ENCODE results near the gene PAQR8. TPM values are rescaled to one million over a fixed set of nuclear protein-coding genes. Genes with fewer than 3 reads are reported as not detected.

Gene PAQR8, protein sequence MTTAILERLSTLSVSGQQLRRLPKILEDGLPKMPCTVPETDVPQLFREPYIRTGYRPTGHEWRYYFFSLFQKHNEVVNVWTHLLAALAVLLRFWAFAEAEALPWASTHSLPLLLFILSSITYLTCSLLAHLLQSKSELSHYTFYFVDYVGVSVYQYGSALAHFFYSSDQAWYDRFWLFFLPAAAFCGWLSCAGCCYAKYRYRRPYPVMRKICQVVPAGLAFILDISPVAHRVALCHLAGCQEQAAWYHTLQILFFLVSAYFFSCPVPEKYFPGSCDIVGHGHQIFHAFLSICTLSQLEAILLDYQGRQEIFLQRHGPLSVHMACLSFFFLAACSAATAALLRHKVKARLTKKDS
- total RNA-seq: 4.4 and 4.7 TPM in 2 replicates

DNA sequence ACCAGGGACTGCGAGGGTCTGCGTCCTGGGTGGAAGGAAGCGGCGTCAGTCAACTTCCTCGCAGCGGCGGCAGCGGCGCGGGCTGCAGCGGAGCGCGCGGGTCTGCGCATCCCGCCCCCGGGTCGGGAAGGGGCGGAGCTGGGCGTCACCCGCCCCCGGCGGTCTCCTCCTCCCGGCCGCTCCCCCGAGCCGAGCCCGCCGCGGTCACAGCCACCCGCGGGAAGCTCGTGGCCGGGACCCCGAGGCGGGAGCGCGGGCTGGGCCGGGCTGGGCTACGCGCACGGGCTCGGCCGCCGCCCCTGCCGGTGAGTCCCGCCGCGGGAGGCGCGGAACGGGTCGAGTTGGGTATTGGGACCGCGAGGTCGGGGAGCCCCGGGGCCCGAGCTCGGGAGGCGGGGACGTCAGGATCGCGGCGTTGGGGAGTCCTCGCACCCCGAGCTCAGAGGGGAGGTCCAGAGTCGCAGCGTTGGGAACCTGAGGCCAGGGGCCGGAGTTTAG is at the start of gene PAQR8:
Gene PAQR8 (plus strand): TSS at position 207 of the 498 bp plus-strand sequence. CDS start 41,063 bp downstream, outside the sequence.
- DNase-seq (ENCODE audit: low read depth): no peak
- Histone ChIP-seq H3K27me3 (ENCODE audit: control insufficient read depth, insufficient read depth, low read length) (no peaks in the 10 kb centered on the region), H3K4me3 (ENCODE audit: low read depth, low read length) (peak within 1 kb of the TSS; percentile 73), H3K36me3 (ENCODE audit: control insufficient read depth, insufficient read depth, low read length) (no peaks in the 10 kb centered on the region)
- TF ChIP-seq, protein P1, sequence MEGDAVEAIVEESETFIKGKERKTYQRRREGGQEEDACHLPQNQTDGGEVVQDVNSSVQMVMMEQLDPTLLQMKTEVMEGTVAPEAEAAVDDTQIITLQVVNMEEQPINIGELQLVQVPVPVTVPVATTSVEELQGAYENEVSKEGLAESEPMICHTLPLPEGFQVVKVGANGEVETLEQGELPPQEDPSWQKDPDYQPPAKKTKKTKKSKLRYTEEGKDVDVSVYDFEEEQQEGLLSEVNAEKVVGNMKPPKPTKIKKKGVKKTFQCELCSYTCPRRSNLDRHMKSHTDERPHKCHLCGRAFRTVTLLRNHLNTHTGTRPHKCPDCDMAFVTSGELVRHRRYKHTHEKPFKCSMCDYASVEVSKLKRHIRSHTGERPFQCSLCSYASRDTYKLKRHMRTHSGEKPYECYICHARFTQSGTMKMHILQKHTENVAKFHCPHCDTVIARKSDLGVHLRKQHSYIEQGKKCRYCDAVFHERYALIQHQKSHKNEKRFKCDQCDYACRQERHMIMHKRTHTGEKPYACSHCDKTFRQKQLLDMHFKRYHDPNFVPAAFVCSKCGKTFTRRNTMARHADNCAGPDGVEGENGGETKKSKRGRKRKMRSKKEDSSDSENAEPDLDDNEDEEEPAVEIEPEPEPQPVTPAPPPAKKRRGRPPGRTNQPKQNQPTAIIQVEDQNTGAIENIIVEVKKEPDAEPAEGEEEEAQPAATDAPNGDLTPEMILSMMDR (IDR thresholded peaks at IDR 0.05; ENCODE audit: insufficient read depth, low read length, poor library complexity, severe bottlenecking): no peak

DNA sequence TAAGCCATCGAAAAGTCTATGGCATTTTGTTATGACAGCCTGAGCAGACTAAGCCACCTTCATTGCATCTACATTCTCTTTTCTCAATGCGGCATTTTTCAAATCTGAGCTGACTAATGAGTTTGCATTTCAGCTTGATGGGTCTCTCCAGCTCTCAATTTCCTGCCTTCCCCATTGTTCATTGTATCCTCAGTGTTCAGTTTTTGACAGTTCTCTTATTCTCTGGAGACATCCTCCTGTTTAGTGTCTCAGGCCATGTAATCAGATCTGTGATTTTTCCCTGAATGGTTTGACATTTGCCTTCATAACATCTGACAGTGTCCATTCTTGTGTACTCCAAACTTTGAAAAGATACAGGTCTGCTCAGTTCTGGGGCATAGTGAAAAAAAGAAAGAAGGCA is 49.5 kb upstream of the PAQR8 start:
- H3K4me3 ChIP-seq (ENCODE audit: low read depth, low read length): no peak overlapping the region
- no peaks in the 10 kb centered on the region for H3K36me3 ChIP-seq (ENCODE audit: control insufficient read depth, insufficient read depth, low read length)
- TF ChIP-seq, protein P1 (IDR thresholded peaks at IDR 0.05; ENCODE audit: insufficient read depth, low read length, poor library complexity, severe bottlenecking): no peak
- DNase-seq (ENCODE audit: low read depth): no peak
- no peaks in the 10 kb centered on the region for H3K27me3 ChIP-seq (ENCODE audit: control insufficient read depth, insufficient read depth, low read length)

DNA sequence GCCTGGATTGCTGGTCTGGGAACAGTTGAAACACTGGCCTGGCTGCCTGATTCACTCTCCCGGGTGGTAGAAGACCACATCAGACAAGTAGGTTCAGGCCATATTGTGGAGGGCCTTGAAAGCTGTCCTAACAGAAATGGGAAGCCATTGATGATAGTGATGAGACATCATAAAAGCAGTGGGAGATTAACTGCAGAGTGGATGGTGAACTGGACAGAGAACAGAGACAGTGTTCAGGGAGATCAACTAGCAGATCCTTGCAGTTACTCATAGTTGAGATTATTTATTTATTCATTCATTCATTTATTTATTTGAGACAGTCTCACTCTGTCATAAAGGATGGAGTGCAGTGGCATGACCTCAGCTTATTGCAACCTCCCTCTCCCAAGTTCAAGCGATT is 47.2 kb upstream of the PAQR8 start:
- Histone ChIP-seq H3K36me3 (ENCODE audit: control insufficient read depth, insufficient read depth, low read length) (no peaks in the 10 kb centered on the region), H3K27me3 (ENCODE audit: control insufficient read depth, insufficient read depth, low read length) (no peaks in the 10 kb centered on the region), H3K4me3 (ENCODE audit: low read depth, low read length) (no peak overlapping the region)
- TF ChIP-seq, protein P1 (IDR thresholded peaks at IDR 0.05; ENCODE audit: insufficient read depth, low read length, poor library complexity, severe bottlenecking): no peak
- no peak for DNase-seq (ENCODE audit: low read depth)

DNA sequence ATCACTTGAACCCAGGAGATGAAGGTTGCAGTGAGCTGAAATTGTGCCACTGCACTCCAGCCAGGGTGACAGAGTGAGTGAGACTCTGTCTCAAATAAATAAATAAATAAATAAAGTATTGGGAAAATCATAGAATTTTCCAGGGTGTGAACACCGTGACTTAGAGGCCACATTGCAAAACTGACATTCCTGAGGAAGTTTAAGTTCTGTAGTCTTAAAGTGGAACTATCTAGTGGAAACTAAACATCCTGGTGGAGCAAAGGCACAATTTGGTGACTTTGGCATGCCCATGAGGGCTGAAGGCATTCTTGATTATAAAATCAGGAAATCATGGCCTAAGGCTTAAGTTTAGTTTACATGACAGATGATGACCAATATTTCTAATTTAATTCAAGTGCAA is 44.7 kb upstream of the PAQR8 start:
- TF ChIP-seq, protein P1 (IDR thresholded peaks at IDR 0.05; ENCODE audit: insufficient read depth, low read length, poor library complexity, severe bottlenecking): no peak
- DNase-seq (ENCODE audit: low read depth): no peak
- Histone ChIP-seq H3K36me3 (ENCODE audit: control insufficient read depth, insufficient read depth, low read length) (no peaks in the 10 kb centered on the region), H3K27me3 (ENCODE audit: control insufficient read depth, insufficient read depth, low read length) (no peaks in the 10 kb centered on the region), H3K4me3 (ENCODE audit: low read depth, low read length) (no peak overlapping the region)

DNA sequence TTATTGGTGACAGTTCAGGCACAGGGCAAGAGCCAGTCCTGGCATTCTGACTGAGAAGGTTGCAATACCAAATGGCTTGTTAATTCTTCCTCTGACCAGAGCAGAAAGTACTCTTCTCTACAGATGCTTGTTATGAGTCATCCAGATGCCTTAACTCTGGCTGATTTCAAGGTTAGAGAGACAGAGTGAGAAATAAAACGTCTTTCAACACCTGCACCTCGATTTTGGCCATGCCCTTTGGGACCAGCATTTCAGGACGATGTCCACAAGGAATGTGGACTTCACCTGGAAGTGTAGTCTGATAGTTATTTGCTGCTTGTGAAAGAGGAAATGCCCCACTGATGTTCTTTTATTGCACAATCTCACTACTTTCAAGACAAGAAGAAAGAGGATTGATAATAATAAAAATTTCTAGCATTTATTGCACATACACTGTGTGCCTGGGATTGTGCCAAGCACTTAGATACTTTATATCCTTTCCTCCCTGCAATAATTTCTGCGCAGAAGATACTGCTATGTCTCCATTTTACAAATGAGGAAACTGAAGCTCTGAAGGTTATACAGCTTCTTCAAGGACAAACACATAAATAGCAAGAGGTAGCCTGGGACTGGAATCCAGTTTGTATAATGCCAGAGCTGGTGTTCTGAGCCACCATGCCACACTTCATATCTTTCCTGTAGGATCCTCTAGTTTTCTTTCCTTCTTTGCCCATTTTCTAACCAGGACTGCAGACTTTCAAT is 43.9 kb upstream of the PAQR8 start:
- H3K27me3 ChIP-seq (ENCODE audit: control insufficient read depth, insufficient read depth, low read length): no peaks in the 10 kb centered on the region
- TF ChIP-seq, protein P1 (IDR thresholded peaks at IDR 0.05; ENCODE audit: insufficient read depth, low read length, poor library complexity, severe bottlenecking): no peak
- H3K36me3 ChIP-seq (ENCODE audit: control insufficient read depth, insufficient read depth, low read length): no peaks in the 10 kb centered on the region
- no peak overlapping the region for H3K4me3 ChIP-seq (ENCODE audit: low read depth, low read length)
- DNase-seq (ENCODE audit: low read depth): peak; percentile 21
